NCI-H226 (cell line): ENCODE measurements around the gene APOBEC4.
"Not testable (repeated sequence)": the region's sequence is repeated elsewhere in the genome, so short reads cannot be mapped to it uniquely, and the experiment has no call there.

Experiments used
- DNase-seq: peaks from one replicate; pipeline ENCODE4 v3.0.0-alpha.2; 2015

Gene APOBEC4

DNA sequence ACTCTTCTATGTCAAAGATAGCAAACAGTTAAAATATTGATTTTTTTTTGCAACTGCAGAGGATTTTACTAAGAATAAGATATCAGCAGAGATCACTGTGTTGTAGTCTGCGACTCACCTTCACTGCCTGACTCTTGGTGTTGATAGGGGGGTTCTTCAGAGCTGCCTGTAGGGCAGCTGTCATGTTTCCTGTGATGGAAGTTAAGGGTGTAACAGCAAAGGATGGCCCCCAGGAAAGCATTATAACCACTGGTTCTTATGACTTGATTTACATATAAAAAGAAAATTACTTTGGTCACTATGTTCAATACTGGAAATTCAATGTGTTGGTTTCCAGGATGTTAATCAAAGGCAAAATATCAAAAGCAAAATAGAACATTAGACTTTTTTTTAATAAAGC lies 20.2 kb downstream of the APOBEC4 start:
- DNase-seq, result no peak

DNA sequence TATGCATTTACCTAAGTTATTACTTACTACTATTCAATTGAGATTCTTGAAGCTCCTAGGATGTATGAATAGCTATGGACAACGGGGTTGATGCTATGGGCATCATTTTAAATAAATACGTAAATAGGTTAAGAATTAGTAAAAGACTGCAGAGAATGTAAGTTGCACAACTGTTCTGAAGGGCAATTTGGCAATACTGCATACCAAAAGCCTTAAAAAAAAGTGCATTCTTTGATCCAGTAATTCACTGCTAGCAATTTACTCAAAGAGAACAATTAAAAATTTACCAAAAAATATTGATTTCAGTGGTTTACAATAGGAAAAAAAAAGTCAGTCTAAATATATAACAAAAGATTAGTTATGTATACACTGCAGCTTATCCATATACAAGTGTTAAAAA lies 21.0 kb downstream of the APOBEC4 start:
- peak; percentile 61 for DNase-seq

DNA sequence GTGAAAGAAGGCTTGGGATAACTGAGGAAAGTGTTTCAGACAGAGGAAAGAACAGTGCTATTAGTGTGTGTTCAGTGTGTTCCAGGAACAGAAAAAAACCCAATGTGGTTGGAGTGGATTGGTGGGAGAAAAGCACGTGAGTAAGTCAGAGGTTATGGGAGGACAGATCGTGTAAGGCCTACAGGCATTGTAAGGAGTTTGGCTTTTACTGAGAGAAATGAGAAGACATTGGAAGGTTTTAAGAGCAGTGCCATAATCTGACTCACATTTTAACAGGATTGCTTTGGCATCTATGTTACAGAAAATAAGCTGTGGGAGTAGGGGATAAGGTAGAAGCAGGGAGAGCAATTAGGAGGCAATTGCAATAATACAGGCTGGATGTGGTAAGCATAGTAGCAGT lies 22.4 kb downstream of the APOBEC4 start:
- DNase-seq, result peak; percentile 60

DNA sequence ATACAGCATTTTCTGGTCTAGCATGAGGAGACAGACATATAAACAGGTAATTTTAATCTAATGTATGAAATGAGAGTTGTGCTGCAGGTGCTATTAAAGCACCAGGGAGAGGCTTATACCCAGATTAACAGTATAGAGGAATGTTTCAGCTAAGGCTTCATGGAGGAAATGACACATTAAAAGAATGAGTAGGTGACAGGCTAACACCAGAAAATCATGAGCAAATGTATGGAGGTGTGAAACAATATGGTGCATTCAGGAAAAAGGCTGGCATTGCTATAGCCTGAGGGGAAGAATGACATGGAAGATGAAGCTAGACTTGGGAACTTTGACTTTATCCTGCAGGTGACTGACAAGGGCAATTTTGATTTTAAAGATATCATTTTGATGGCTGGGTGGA lies 24.6 kb downstream of the APOBEC4 start:
- no peak for DNase-seq

DNA sequence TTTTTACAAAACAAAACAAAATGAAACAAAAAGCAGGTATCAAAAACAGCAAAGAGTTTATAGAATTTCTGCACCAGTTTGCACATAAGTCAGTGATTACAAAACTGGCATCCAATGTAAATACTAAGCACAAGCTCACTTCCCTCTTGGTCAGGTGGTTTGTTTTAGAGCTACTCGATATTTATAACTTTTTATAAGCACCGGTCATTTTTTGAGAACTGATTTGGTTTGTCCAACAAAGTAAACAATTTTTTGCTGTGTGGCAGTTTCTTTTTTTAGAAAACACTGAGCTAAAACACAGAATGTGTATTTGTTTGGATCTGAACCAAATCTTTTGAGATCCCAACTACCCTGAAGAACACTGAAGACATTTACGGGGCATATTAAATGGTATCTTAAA lies 26.9 kb downstream of the APOBEC4 start:
- DNase-seq, result not testable (repeated sequence)

DNA sequence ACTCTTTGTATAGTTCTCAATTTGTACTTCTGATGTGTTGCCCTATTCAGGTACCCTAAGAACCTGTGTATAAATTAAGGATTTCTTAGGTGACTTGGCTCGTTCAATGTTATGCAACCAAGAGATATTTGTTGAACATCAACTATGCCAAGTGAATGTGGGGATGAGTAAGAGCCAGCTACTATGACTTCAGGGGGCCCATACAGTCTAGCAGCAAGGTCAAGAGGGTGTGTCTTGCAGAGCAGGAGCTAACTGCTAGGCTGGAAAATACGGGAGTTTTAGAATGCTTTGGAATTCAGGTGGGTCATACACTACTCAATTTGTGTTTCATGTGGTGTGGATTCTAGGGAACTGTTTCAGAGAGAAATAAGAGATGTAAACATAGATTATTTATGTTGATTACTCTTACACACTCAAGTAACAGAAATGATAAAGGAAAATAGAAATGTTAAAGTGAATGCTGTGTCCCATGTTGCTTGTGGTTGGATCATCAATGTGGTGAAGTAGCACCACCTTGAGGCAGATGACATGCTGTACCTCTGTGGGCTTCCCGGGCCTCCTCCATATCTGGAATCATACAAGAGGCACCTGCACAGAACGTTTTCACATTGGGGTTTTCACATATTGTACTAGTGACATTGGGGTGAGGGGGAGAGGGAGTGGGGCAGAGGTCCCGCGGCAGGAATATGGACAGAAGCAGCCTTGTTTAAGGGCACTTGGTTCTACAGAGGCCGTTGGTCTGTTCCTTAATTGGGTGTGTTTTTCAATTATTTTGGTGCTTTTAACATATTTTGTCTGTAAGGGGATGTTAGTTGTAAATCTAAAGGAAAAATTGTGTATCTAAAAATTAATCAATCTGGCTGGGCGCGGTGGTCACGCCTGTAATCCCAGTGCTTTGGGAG lies 30.0 kb downstream of the APOBEC4 start:
- peak; percentile 55 for DNase-seq

DNA sequence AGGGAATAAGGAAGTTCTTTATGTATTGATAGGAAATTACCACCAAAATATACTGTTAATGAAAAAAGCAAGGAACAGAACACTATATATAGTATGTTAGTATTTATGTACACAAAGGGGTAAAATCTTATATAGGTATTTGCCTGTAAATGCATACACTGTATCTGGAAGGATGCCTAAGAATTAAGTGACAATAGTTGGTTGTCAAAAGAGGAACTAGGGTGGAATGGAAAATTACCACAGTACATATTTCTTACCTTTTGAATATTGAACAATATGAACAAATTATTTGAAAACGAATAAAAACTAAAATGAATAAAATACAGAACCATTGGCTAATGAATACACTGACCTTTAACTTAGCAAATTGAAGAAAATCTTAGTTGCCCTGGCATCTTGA lies 31.1 kb downstream of the APOBEC4 start:
- no peak for DNase-seq

DNA sequence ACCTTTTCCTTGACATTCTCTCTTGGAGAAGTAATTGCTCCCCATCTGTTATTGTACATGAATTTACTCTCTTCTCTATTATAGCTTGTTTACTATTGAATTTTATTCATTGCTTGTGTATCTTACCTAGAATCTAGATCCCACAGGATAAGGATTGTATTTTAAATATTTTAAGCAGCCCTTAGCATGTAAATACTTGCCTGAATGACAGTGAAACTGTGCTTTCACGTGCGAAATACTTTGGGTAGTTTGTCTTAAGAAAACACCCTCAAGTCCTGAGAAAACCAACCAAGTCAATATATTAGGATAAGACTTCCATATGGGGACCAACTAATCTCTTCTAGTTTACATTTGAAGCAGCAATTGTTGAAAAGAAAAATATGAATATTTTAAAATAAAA lies 32.8 kb downstream of the APOBEC4 start:
- no peak for DNase-seq

DNA sequence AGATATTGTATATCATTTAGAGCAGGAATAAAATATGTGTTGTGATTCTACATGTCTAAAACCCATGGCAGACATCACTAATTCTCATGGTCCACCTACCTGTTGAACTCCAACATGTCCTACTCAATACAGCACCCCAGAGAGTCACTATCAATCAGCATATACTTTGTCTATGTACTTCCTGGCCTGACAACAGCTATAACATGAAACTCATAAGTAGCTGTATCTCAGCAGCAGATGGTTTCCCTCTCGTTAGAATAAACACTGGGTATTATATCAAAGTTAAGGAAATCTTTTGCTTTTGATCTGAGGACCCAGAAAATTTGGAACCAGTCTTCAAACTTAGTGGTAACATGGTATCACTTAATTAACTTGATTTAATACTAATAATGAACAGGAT lies 33.3 kb downstream of the APOBEC4 start:
- no peak for DNase-seq

DNA sequence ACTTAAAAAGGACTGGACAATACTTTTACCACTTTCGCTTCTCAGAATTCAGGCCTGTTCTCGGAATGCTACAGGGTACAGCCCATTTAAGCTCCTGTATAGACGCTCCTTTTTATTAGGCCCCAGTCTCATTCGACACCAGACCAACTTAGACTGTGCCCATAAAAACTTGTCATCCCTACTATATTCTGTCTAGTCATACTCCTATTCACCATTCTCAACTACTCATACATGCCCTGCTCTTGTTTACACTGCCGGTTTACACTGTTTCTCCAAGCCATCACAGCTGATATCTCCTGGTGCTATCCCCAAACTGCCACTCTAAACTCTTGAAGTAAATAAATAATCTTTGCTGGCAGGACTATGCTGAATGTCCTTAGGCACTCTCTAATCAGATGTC lies 34.9 kb downstream of the APOBEC4 start:
- DNase-seq, result not testable (repeated sequence)

DNA sequence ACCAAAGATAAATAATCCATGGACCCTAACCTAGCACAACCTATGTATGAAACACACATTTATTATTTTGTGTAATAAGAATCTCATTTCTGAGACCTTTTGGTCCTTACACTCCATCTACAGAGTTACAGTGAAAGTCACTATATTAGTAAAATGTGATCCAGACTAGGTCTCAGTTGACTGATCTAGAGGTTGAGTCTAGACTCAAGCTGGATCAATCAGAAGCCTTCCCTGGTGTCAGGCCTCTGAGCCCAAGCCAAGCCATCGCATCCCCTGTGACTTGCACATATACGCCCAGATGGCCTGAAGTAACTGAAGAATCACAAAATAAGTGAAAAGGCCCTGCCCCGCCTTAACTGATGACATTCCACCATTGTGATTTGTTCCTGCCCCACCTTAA lies 40.1 kb downstream of the APOBEC4 start:
- DNase-seq, result not testable (repeated sequence)

DNA sequence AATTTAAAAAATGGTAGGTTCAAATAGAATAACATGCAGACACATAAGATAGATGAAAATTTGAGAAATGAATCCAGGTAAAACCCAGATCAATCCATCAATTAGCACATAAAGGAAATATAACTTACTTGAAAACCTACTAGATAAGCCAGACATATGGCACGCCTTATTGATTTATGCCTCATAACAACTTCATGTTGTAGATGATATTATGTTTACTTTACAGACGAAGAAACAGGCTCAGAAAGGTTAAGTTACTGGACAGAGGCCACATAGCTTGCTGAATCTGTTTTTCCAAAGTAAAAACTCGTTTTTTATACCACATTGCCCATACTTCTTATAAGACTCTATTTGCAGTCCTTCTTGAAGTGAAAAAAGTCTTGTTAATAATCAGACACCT lies 40.7 kb downstream of the APOBEC4 start:
- no peak for DNase-seq

DNA sequence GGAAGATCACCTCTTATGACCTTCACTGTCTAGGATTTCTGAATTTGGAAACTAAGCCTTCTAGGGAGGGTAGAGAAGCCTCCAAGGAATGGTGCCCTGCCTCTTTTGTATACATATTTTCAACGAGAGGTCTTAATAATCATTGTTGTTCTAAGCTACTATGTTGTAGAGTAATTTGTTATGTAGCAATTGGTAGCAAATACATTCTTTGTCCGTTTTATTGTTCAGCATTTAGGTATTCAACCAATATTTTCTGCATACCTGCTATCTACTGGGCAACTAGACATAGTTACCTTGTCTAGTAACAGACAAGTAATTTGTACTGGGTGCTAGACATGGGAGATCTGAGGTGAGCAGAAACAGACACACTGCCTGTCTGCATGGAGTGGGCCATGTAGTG lies 42.1 kb downstream of the APOBEC4 start:
- no peak for DNase-seq

DNA sequence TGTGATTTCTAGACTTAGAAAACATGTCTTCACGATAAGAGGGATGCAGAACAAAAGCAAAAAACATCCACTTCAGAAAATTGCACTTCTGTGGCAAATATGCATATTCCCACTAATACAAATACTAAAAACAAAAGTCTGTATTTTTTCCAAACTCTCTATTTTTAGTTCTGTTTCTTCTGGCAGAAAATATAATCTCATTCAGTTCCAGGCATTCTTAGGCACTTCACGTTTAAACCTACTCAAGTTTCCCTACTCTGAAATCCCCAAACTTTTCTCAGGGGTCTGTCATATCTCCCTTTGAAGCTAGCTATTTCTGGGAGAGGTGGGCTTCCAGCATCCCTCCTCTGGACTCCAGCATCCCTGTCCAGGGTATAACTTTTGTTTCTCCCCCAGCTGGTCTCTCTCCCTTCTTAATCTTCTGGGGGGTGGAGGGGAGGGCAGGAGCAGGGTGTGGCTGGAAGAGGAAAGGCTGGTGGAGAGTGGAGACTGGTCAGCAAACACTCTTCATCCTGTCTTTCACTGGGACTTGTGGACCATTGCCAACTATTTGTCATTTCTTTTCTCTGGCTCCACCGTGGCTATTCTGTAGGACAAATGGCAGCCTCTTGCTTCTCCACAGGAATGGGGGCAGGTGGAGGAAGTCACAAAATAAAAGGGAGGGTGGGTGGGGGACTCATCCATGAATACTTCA lies 43.2 kb downstream of the APOBEC4 start:
- peak; percentile 48 for DNase-seq

DNA sequence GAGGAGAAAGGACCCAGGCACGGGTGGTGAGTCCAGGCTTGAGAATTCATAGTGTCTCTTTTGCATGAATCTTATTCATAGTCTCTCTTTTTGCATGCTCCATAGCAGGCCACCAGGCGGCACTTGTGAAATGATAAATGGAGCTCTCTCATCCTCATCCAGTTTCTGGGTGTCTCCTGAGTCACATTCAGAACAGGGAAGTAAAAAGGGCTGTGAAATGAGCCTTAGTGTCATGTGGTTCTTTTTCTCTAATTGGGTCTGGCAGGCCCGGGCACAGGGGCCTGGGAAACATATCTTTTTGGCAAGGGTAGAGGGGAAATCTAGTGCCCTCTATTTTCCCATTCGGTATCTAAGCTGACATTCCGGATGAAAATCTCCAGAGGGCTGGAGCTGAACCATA lies 43.8 kb downstream of the APOBEC4 start:
- peak; percentile 57 for DNase-seq

DNA sequence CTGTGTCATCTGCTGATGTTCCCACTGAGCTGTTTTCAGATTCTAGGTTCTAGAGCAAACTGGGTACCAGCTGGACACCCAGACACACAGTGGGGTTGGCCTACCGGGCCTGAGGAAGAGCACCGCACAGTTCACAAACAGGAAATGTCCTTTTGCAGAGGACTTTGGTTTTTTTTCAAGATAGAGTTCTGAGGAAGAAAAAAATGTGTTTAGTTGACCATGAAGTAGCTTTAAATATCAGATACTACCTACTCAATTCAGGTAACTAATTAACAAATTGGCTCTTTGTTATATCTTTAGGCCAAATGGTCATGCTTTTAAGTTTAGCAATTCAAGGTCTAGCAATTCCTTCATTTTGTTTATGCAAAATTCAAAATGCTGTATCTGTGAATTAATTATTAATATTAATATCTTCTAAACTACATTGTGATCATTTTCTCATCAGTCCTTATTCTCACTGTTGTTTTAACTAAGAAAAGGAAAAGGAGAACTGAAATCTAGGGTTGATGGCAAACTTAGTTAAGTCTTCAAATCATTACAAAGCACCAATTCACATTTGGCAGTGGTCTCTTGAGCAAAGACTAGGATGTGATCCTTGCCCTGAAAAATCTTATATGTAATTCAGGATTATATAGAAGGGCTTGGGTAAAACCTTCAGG lies 45.7 kb downstream of the APOBEC4 start:
- no peak for DNase-seq

DNA sequence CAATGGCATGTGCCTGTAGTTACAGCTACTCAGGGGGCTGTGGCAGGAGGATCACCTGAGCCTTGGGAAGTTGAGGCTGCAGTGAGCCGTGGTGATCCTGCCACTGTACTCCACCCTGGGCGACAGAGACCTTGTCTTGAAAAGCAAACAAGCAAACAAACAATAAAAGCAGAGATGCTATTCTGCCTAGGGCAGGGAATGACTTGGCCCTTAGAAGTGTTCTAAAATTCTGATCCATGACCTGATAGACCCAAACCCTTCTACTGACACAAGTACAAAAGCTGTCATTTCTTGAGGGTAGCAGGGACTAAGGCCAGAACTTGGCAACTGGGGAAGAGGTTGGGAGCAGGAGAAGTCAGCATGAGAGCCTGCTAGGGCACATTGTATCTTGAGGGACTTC lies 47.2 kb downstream of the APOBEC4 start:
- DNase-seq, result no peak

DNA sequence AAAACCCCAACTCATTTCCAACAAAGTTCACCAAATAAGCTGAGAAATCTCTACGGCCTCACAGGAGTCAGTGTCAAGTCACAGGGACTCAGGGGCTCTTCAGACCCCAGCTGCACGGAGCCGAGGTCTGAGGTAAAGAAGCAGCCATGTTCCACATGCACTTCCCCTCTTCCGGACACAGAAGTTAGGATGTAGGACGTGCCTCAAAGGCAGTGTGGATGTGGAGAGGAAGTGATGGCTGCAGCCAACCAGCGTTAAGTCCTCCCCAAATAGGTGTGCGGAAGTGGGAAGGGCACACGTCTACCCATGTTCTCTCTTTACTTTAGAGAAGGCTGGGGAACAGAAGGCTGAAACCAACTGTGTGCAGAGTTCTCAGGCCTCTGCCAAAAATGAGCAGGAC lies 48.3 kb downstream of the APOBEC4 start:
- DNase-seq, result no peak

DNA sequence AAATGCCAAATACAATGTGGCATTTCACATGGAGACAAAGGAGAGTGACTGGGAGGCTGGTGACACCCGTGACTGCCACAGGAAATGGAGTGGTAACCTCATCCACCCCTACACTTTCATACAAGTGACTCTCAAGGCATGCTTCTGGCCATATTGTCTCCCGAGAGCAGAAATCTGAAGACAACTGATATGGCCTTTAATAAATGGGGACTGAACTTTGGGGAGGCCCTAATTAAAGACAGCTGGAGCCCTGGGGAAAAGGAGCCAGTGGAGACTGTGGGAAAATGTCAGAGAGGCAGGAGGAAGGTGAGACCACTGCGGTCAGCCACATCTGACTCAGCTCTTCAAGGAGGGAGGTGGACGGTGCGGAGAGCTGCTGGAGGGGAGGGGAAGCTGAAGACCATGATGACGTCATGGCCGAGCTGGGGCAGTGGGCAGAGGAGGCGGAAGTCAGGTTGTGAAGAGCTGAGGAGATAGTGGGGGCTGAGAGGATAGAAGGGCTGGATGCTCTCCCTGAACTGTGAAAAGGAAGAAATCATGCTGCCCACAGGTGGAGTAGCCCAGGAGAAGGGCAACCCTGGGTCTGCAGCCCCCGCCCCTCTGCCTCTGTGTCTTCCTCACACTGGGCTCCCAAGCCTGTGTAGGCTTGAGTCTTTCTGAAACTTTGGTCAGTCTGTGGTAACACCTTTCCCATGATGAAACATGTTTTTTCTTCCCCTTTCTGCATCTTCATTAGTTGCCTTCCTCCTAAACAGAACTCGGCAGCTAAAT lies 48.9 kb downstream of the APOBEC4 start:
- no peak for DNase-seq

DNA sequence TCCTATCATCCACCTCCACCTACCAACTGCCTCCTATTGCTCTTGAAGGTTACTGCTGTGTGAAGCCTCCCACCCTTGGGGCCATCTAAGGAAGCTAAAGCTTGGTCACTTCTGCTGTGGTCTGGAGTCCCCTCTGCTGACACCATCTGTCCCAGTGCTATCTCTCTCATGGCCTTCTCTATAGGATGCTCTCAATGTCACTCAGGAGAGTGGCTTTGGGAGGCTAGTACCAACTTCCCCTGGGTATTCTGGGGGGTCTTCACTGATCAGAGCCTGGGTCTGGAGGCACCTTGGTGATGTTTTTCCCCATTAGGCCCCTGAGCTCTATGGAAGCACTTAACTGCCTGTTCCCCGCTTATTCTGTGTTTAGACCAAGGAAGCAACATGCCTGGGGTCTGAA lies 50.6 kb downstream of the APOBEC4 start:
- DNase-seq, result no peak

DNA sequence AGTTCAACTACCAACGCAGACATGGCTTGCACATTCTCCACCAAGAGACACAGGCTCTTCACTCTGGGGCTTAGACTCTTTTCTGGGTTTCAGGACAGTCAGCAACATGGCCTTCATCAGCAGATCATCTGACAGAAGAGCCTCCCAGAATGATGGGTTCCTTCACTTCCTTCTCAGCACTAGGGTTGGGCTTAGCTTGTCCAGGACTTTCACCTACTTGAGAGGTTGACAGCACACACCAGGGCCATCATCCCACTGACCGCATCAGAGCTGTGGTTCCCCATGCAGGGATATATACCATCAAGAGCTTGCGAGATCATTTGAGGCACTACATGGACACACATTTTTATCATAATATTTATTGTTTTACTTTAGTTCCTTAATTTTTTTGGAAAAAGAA lies 52.5 kb downstream of the APOBEC4 start:
- DNase-seq, result no peak

DNA sequence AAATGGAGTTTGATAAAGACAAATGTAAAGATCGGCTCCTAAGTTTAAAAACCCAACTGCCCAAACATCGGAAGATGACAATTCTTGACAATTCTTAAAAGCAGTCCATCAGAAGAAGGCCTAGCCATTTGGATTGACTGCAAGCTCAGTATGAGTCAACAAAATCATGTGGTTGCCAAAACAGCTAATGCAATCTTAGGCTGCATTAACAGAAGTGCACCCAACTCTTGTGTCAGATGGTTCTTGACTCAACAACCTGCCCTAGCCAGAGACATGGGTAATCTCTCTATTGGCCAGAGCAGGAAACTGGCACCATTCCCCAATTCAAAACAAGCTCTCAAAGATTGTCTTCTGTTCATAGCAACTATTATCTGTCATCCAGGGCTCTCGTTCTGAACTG lies 53.0 kb downstream of the APOBEC4 start:
- DNase-seq, result peak; percentile 80

DNA sequence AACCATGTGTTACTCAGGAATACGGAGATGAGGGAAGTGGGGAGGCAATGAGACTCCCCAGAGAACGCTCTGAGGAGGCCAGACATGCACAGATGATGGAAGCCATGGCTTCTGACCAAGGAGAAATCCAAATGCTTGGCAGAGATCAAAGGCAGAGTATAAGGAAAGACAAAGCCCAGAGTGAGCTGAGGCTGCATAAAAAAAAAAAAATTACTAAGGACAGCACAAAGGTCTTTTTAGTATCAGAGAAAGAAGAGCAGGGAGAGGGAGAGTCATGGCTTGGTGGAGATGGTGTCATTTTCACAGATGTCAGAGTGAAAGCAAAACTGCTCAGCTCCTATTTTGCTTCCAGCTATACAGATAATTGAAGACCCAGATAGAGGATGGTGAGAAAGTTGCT lies 54.7 kb downstream of the APOBEC4 start:
- DNase-seq, result no peak
